Fibroblast of skin of back (primary cell): ENCODE results near the gene MRPL24. TPM values are rescaled to one million over a fixed set of nuclear protein-coding genes. Genes with fewer than 3 reads are reported as not detected.
A peak's percentile ranks its signal among the peaks of the same experiment; 100 is the strongest.
"Not testable (repeated sequence)": the region's sequence is repeated elsewhere in the genome, so short reads cannot be mapped to it uniquely, and the experiment has no call there.

Source experiments
- DNase-seq: peaks from one replicate; pipeline ENCODE4 v3.0.0-alpha.2; 2013
- polyA plus RNA-seq, 2 experiments: library from polyadenylated mRNA; unstranded; fragments of 120-200 nt; gene quantifications; one replicate each; pipeline ENCODE4 v1.2.1, GENCODE V29; 2013; ENCODE audit not compliant: insufficient read length in 2 of 2

MRPL24 gene
- polyA plus RNA-seq (2013, experiment 1 of 2; ENCODE audit: insufficient read length): 73.6 TPM
- polyA plus RNA-seq (2013, experiment 2 of 2; ENCODE audit: insufficient read length): 49.7 TPM

DNA sequence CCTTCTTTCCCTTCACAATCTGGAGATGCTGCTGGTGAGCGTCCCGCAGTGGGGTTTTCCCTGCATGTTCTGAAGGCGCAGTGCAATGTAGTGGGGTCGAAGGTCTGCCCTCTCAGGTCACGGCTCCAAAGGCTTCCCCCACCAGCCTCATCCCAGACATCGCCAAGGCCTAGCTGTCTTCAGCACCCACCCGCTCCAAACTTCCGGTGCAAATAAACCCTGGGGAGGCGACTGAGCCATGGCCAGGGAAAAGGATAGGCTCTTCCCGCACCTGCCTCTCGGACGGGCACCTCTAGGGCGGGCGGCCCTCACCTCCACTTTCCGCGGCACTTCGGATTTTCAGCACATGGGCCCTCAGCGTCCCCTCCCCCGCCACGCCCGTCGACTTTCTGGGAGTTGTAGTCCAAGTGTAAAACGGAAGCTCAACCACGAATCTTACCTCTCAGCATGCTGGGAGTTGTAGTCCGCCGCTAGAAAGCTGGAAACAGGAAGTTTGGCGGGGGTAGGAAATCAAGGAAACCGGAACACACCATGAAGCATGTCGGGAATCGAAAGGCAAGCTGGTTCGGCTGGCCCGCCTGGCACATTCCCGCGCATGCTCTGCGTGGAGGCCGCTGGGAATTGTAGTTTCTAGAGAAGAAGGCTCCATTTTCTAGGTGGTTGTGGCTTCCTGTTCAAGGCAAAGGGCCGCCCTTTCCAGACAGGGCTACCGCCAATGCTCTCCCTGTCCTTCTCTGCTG lies at the start of gene MRPL24:
TSS of gene MRPL24 (minus strand) at position 348 of the 740 bp plus-strand sequence. CDS start 2,384 bp downstream, outside the sequence.
- DNase-seq: peak; percentile 100

- no peak for DNase-seq
Observed at GRCh38 chr1:156789621-156790318, 48.9 kb upstream of the MRPL24 start.

DNA sequence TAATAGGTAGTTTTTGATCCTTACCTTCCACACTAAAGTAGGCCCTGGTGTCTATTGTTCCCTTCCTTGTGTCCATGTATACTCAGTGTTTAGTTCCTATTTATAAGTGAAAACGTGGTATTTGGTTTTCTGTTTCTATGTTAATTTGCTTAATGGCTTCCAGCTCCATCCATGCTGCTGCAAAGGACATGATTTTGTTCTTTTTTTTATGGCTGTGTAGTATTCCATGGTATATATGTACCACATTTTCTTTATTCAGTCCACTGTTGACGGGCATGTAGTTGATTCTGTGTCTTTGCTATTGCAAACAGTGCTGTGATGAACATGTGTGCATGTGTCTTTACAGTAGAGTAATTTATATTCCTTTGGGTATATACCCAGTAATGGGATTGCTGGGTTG lies 47.2 kb upstream of the MRPL24 start:
- no peak for DNase-seq

- DNase-seq: no peak
Observed at GRCh38 chr1:156786640-156787039, 45.8 kb upstream of the MRPL24 start.

DNA sequence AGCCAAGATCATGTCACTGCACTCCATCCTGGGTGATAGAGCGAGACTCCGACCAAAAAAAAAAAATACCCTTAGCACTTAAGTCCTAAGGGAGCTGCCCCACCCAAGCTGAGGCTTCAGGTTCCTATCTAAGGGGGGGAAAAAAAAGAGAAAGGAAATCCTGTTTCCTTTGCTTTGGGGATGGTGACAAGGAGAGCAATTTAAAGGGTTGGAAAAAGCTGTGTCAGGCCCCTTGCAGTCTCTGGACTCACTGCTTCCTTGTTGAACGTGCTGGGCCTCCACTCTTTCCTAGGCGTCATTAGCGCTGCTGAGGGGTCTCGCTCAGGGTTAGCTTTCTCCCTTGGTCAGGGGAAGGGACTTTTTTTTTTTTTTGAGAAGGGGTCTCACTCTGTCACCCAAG lies 44.6 kb upstream of the MRPL24 start:
- DNase-seq: no peak

DNA sequence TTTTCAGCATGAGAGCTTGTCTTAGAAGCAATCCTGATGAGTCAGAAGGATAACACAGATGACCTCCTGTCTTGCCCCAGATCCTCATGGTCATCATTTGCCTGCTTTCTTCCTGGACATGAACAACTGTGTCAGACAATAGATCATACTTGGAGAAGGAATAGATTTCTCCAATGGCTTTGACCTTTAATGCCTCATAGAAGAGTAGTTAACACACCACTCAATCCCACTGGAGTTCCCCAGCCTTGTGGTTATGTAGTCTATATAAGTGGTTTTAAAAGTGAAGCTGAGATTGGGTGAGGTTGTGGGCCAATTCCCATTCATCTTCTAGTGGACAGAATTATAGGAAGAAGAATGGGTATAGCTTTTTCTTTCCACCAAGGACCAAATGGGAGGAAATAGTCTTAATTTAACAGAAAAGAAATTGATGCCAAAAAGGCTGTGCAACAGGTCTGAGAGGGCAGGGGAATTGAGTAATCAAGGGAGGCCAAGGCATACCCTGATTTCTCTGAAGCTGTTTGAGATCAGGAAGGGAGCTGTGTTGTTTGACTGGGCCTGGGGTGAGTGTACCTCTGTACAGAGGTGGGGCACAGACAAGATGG lies 40.8 kb upstream of the MRPL24 start:
- DNase-seq: peak; percentile 36

GRCh38 chr1:156777573-156777972 lies 36.7 kb upstream of the MRPL24 start:
- DNase-seq: no peak

DNA sequence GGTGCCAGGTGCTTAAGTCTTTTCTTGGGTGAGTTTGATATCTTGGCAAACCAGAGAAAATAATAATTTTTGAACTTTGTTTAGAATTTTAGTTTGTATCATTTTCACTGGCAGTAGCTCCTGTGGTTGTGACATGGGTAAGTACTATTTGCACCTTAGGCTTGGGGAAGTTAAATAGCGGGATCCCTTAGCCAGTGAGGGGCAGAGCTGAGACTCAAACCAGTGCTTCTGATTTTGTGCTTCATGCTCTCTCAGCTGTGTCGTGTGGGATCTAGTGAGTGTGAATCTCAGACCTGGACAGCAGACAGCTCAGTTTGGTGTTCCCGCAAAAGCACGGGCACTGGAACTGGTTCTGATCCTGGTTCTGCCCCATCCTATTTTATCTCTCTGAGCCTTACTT lies 36.1 kb upstream of the MRPL24 start:
- no peak for DNase-seq

DNA sequence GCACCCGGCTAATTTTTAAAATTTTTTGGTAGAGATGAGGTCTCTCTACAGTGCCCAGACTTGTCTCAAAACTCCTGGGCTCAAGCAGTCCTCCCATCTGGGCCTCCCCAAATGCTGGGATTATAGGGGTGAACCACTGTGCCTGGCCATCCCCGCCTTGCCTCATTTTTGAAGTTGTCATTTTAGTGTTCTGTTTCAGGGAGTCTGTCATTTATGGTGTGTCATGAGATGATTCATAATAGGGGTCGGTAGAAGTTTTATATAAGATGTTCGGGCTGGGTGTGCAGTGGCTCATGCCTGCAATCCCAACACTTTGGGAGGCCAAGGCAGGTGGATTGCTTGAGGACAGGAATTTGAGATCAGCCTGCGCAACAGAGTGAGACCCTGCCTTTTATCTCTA lies 34.9 kb upstream of the MRPL24 start:
- no peak for DNase-seq

DNA sequence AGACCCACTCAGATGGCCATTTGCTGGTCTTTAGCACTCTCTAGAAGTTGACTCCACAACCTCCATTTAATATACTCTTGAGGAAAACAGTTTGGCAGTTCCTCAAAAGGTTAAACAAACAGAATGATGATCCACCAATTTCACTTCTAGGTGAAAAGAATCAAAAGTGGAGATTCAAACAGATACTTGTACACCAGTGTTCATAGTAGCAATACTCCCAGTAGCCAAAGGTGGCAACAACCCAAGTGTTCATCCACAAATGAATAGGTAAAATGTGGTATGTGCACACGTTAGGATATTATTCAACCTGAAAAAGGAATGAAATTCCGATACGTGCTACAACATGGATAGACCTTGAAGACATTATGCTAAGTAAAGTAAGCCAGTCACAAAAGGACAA lies 32.7 kb upstream of the MRPL24 start:
- DNase-seq: no peak

DNA sequence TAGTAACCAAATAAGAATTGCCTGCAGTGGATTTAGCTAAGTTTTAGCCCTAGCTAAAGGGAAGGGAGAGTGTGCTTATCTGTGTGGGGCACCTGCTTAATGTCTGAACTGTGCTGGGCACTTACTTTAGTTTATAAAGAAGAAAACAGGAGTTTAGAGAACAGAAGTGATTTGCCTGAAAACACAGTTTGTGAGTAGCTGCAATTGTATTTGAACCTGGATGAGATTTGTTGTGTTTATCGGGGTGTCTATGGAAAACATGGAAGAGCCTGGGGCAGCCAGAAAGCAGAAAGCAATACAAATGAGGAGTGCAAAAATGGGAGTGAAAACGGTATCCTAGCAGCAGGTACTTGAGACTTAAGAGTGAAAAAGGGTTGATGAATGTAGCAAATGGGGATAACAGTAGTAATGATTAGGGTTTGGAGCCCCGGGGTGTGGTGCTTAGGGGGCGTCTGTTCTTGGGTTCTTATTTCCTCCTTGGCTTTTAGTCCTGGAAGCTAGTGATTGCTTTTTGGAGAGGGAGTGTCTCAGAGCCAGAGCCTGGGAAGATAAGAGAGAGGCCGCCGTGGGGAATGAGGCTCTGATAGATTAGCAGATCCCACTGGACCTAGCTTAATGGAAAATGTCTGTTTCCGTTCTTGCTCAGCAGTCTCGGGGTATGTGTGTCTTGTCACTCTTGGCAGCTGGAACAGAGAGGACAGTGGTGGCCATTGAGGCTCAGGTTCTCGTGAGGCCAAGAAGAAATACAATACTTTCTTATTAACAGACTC lies 32.0 kb upstream of the MRPL24 start:
- DNase-seq: no peak

- no peak for DNase-seq
Observed at GRCh38 chr1:156772222-156772621, 31.3 kb upstream of the MRPL24 start.

DNA sequence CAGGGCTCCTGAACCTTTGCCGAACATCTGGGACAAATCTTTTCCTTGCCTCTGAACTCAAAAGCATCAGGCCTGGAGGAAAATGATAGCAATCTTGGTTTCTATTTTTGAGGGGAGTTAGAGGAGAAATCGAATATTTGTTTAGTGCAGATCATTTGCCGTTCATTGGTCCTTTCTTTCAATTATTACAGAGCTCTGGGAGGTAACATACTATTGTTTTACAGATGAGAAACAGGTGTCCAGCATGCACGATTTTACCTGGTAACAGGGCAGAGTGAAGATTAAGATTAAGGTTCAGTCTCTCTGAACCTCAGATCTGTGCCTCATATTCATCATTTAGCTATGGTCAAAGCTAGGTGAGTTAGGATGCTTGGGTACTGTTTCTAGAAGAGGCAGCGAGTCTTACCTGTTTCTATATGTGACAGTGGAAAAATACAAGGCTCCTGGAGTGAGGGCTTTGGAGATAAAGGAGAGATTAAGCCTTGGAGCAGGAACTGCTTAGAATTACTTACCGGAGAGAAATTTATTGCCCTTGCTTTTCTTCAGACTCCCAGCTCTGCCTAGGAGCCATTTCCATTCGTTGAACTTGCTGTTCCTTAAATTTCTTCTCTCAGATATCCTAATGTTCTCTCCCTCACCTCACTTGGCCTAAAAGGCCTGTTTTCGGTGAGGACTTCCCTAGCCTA lies 27.9 kb upstream of the MRPL24 start:
- no peak for DNase-seq

DNA sequence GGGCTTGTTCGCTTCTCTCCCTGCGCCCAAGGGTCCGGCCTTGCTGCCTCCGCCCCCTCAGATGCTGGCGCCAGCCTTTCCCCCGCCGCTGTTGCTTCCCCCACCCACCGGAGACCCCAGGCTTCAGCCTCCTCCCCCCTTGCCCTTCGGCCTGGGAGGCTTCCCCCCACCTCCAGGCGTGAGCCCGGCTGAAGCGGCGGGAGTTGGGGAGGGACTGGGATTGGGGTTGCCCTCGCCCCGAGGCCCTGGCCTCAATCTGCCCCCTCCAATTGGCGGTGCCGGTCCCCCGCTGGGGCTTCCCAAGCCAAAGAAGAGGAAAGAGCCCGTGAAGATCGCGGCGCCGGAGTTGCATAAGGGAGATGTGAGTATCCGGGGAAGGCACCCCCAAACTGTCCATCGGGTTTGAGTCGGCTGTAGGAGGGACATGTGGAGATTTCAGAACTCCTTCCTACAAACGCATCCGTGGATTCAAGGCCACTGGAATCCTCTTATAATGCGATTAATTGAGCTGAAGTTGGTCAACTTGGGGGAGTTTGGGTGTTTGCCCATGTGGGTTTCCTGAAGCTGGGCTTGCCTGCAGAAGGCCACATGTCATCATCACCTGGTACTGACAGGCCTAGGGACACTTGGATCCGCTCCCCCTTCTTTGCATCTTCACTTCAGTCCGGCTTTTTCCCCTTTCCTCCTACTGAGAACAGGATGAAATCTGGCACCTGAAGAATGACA lies 27.2 kb upstream of the MRPL24 start:
- peak; percentile 11 for DNase-seq

- DNase-seq: peak; percentile 100
Observed at GRCh38 chr1:156767101-156767878, 26.4 kb upstream of the MRPL24 start, which contains the start of gene PRCC. Gene PRCC (plus strand): TSS chr1:156767535. CDS start chr1:156767772, 237 bp downstream.

- DNase-seq: no peak
Observed at GRCh38 chr1:156766298-156767100, 25.6 kb upstream of the MRPL24 start.

DNA sequence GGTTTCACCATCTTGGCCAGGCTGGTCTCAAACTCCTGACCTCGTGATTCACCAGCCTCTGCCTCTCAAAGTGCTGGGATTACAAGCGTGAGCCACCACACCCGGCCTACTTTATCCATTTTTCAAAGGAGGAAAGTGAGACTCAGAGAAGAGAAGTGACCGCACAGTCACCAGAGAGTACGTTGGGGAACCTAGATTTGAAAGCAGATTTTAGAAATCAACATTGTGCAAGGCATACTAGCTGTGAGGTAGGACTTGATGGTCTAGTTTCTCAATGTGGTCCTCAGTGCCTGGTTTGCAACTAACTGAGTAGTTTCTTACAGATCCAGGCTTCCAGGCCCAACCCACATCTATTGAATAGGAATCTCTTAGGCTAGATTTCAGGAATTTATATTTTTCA lies 24.8 kb upstream of the MRPL24 start:
- DNase-seq: no peak

GRCh38 chr1:156765136-156765535 lies 24.2 kb upstream of the MRPL24 start:
- not testable (repeated sequence) for DNase-seq

DNA sequence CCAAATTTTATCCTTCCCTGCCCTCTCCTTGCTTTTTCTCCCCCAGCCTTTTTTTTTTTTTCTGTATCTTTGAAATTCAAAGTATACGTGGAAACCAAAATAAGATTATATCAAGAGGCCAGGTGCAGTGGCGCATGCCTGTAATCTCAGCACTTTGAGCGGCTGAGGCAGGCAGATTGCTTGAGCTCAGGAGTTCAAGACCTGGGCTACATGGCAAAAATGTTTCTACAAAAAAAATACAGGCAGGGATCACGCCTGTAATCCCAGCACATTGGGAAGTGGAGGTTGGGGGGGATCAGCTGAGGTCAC lies 19.9 kb upstream of the MRPL24 start:
- no peak for DNase-seq
